Measurements from ENCODE around the gene MBD3L5. TPM values are rescaled to one million over a fixed set of nuclear protein-coding genes. Genes with fewer than 3 reads are reported as not detected.
"Not testable (repeated sequence)": the region's sequence is repeated elsewhere in the genome, so short reads cannot be mapped to it uniquely, and the experiment has no call there.

MBD3L5 gene
- not detected for total RNA-seq
- total RNA-seq, result 0 reads per million in 2 donors

GRCh38 chr19:7030278-7030677 is at the start of gene MBD3L5:
Gene MBD3L5, plus strand, starts transcription at chr19:7030578. Its CDS starts 34 bp downstream, at chr19:7030612.
- H3K4me1 Mint-ChIP-seq; H3K36me3 Mint-ChIP-seq (ENCODE audit: low read depth); H3K27me3 Mint-ChIP-seq; H3K27ac Mint-ChIP-seq; ATAC-seq; DNase-seq; H3K9me3 ChIP-seq (ENCODE audit: control insufficient read depth, low read length, poor library complexity, severe bottlenecking); H3K4me3 Mint-ChIP-seq: not testable (repeated sequence)

DNA sequence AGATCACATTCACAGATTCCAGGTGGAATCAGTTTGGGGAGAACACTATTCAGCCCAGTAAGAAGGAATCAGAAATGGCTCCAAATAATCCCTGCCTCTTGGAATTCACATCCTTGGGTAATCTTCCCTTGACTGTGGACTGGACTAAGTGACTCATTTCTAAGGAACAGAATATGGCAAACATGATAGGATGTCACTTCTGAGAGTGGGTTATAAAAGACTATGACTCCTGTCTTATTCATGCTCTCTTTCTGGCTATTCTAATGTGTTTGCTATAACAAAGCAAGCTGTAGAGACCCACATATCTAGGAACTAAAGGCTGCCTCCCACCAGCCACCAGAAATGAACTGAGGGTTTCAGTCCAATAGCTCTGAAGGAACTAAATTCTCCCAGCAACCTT is 46.9 kb upstream of the MBD3L5 start:
- no peak for DNase-seq
- H3K27me3 Mint-ChIP-seq, result no peaks in the 10 kb centered on the region
- no peak for ATAC-seq
- H3K4me3 Mint-ChIP-seq, result no peak overlapping the region
- H3K9me3 ChIP-seq (ENCODE audit: control insufficient read depth, low read length, poor library complexity, severe bottlenecking), result no peaks in the 10 kb centered on the region
- no peak overlapping the region for H3K27ac Mint-ChIP-seq
- no peaks in the 10 kb centered on the region for H3K4me1 Mint-ChIP-seq
- H3K36me3 Mint-ChIP-seq (ENCODE audit: low read depth), result no peaks in the 10 kb centered on the region

DNA sequence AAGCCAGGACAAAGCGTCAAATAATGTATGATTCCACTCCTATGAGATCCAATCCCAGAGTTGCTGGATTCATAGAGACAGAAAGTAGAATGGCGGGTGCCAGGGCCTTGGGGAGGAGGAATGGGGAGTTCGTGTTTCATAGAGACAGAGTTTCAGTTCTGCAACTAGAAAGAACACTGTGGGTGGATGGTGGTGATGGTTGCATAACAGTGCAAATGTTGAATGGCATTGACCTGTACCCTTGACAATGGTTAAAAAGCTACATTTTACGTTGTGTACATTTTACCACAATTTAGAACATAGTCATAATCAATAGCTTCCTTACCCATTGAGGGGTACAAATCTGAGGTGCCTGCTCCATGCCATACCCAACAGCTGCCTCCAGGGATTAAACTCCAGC is 42.5 kb upstream of the MBD3L5 start:
- H3K4me1 Mint-ChIP-seq, result no peaks in the 10 kb centered on the region
- no peaks in the 10 kb centered on the region for H3K27me3 Mint-ChIP-seq
- no peak for DNase-seq
- no peak overlapping the region for H3K4me3 Mint-ChIP-seq
- H3K36me3 Mint-ChIP-seq (ENCODE audit: low read depth), result no peaks in the 10 kb centered on the region
- no peak for ATAC-seq
- H3K27ac Mint-ChIP-seq, result no peak overlapping the region
- no peaks in the 10 kb centered on the region for H3K9me3 ChIP-seq (ENCODE audit: control insufficient read depth, low read length, poor library complexity, severe bottlenecking)

DNA sequence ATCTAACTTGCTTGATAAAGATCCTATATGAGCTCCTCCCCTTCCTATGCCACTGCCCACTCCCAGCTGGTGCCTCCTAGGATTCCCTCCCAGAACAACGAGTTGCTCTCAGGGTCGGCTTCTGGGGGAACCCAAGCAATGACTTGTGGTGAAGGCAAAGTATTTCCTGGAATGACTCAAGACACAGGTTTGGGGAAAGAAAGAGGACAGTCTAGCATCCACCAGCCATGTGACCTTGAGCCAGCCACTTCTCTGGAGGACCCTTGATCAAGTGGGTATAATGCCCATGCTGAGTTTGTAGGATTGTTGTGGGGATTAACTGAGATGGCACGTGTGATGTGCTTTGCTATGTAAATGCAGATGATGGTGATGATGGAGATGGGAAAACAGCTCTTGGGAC is 42.1 kb upstream of the MBD3L5 start:
- Mint-ChIP-seq H3K4me3 (no peak overlapping the region), H3K27me3 (no peaks in the 10 kb centered on the region), H3K27ac (no peak overlapping the region), H3K4me1 (no peaks in the 10 kb centered on the region), H3K36me3 (ENCODE audit: low read depth) (no peaks in the 10 kb centered on the region)
- DNase-seq (no peak), ATAC-seq (no peak)
- no peaks in the 10 kb centered on the region for H3K9me3 ChIP-seq (ENCODE audit: control insufficient read depth, low read length, poor library complexity, severe bottlenecking)

- peaks cover 3% of the 10 kb centered on the region for H3K4me1 Mint-ChIP-seq
- H3K27ac Mint-ChIP-seq, result no peak overlapping the region
- H3K36me3 Mint-ChIP-seq (ENCODE audit: low read depth), result no peaks in the 10 kb centered on the region
- no peaks in the 10 kb centered on the region for H3K27me3 Mint-ChIP-seq
- ATAC-seq (no peak), DNase-seq (no peak)
- no peaks in the 10 kb centered on the region for H3K9me3 ChIP-seq (ENCODE audit: control insufficient read depth, low read length, poor library complexity, severe bottlenecking)
- no peak overlapping the region for H3K4me3 Mint-ChIP-seq
Measured at GRCh38 chr19:6995054-6995453, 35.3 kb upstream of the MBD3L5 start.

GRCh38 chr19:6996810-6997209 is 33.6 kb upstream of the MBD3L5 start:
- H3K27me3 Mint-ChIP-seq, result no peaks in the 10 kb centered on the region
- no peak overlapping the region for H3K4me3 Mint-ChIP-seq
- no peaks in the 10 kb centered on the region for H3K36me3 Mint-ChIP-seq (ENCODE audit: low read depth)
- DNase-seq (no peak), ATAC-seq (no peak)
- no peak overlapping the region for H3K27ac Mint-ChIP-seq
- H3K4me1 Mint-ChIP-seq, result peaks cover 3% of the 10 kb centered on the region
- H3K9me3 ChIP-seq (ENCODE audit: control insufficient read depth, low read length, poor library complexity, severe bottlenecking), result no peaks in the 10 kb centered on the region

DNA sequence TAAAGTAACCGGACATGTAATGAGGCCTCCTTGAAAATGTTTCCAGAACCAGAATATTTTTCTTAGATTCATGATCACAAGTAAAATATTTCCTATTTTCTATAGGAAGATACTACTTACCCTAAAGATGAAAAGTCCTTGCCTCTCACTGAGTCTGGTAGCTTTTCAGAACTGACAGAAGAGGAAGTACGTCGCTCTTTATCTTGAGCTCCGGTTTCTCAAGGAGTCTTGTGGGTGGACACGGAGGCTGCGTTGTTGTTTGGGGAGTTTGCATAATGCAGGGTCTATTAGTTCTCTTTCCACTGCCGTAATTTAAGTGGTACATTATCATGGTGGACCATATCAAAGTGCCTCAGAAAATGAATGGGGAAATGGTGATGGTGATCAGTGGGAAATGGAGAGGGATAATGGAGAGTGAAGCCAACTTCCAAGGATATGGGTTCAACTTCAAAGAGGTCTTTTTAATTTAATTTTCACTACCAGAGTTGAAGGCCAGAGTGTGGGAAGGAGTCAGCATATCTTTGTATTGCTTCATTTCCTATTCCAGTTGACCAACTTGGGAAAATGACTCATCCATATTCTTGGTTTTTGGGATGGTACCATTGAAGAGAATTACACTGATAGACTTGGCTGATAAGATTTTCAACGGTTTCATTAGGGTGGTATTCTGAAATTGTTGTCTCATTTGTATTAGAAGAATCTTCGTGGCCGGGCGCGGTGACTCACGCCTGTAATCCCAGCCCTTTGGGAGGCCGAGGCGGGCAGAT is 32.5 kb upstream of the MBD3L5 start:
- peak overlapping the region; percentile 49 for H3K27ac Mint-ChIP-seq
- H3K9me3 ChIP-seq (ENCODE audit: control insufficient read depth, low read length, poor library complexity, severe bottlenecking), result no peaks in the 10 kb centered on the region
- H3K27me3 Mint-ChIP-seq, result no peaks in the 10 kb centered on the region
- DNase-seq, result no peak
- ATAC-seq, result no peak
- H3K4me3 Mint-ChIP-seq, result peak overlapping the region; percentile 68
- no peaks in the 10 kb centered on the region for H3K36me3 Mint-ChIP-seq (ENCODE audit: low read depth)
- H3K4me1 Mint-ChIP-seq, result peaks cover 5% of the 10 kb centered on the region

DNA sequence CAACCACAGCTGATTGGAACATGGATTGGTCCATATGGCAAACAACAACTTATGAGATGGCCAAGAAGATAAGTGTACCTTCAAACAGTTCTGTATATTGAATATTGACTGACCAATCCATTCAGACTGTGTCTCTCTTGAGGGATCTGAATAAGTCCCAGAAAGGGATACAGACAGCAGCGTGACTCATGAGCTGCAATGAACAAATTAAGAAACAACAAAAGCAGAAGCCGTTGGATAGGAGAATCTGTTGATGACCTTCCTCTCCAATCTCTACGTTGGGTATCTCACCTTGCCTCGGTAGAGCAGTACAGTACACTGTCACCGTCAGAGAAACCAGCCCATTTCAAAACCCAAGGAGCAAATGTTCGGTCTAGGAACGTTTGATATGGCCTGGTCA is 30.4 kb upstream of the MBD3L5 start:
- H3K27ac Mint-ChIP-seq, result no peak overlapping the region
- no peak for ATAC-seq
- peaks cover 11% of the 10 kb centered on the region for H3K4me1 Mint-ChIP-seq
- no peak for DNase-seq
- no peaks in the 10 kb centered on the region for H3K27me3 Mint-ChIP-seq
- no peaks in the 10 kb centered on the region for H3K9me3 ChIP-seq (ENCODE audit: control insufficient read depth, low read length, poor library complexity, severe bottlenecking)
- no peaks in the 10 kb centered on the region for H3K36me3 Mint-ChIP-seq (ENCODE audit: low read depth)
- no peak overlapping the region for H3K4me3 Mint-ChIP-seq

DNA sequence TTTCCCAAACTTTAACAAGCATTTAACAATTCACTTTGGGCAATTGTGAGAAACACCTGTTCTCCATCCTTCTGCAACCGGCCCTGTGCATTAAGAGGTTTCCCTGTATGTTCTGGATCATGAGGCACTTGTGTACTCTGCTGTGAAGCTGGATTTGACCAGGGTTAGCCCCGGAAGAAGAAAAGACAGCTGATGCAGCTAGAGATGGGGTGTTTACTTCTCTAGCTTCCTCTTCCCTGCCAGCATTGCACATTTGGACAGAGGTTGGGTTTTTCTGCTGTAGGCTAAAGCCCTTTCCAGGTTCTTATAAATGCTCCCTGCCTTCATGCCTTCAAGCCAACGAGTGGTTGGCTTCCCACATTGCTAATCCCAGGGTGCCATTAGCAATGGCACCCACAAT is 30.0 kb upstream of the MBD3L5 start:
- Mint-ChIP-seq H3K4me3 (no peak overlapping the region), H3K27me3 (no peaks in the 10 kb centered on the region), H3K27ac (no peak overlapping the region), H3K4me1 (peaks cover 11% of the 10 kb centered on the region), H3K36me3 (ENCODE audit: low read depth) (no peaks in the 10 kb centered on the region)
- no peak for DNase-seq
- ATAC-seq, result no peak
- no peaks in the 10 kb centered on the region for H3K9me3 ChIP-seq (ENCODE audit: control insufficient read depth, low read length, poor library complexity, severe bottlenecking)

DNA sequence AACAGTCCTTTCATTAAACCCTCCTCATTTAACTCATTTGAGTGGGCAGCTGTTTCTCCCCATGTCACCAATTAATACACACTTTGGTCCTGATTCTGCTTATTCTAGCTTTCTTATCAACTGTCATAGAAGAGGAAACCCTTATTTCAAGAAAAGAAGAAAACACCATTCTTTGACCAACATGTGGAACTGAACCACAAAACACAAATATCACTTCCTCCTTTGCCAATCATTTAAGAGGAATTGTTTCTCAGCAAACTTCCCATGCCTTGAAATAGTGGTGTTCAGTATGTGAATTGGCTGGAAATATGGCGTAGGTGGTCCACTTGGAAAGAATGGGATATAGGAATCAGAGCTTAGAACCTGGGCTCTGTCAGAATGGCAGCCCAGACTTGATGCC is 29.6 kb upstream of the MBD3L5 start:
- H3K4me1 Mint-ChIP-seq, result peaks cover 11% of the 10 kb centered on the region
- no peak for ATAC-seq
- no peak overlapping the region for H3K4me3 Mint-ChIP-seq

GRCh38 chr19:7004313-7004931 is 26.0 kb upstream of the MBD3L5 start:
- no peaks in the 10 kb centered on the region for H3K27me3 Mint-ChIP-seq
- H3K4me1 Mint-ChIP-seq, result peaks cover 23% of the 10 kb centered on the region
- no peaks in the 10 kb centered on the region for H3K9me3 ChIP-seq (ENCODE audit: control insufficient read depth, low read length, poor library complexity, severe bottlenecking)
- H3K36me3 Mint-ChIP-seq (ENCODE audit: low read depth), result no peaks in the 10 kb centered on the region
- DNase-seq, result no peak
- H3K4me3 Mint-ChIP-seq, result no peak overlapping the region
- H3K27ac Mint-ChIP-seq, result no peak overlapping the region
- ATAC-seq, result peak; percentile 71

More for the DNA sequence above, 29.6 kb upstream of the MBD3L5 start:
- DNase-seq, result no peak
- no peaks in the 10 kb centered on the region for H3K27me3 Mint-ChIP-seq
- no peaks in the 10 kb centered on the region for H3K36me3 Mint-ChIP-seq (ENCODE audit: low read depth)
- no peak overlapping the region for H3K27ac Mint-ChIP-seq
- H3K9me3 ChIP-seq (ENCODE audit: control insufficient read depth, low read length, poor library complexity, severe bottlenecking), result no peaks in the 10 kb centered on the region

- Mint-ChIP-seq H3K36me3 (ENCODE audit: low read depth) (no peaks in the 10 kb centered on the region), H3K27me3 (no peaks in the 10 kb centered on the region), H3K4me1 (peaks cover 33% of the 10 kb centered on the region), H3K27ac (no peak overlapping the region), H3K4me3 (no peak overlapping the region)
- DNase-seq, result no peak
- H3K9me3 ChIP-seq (ENCODE audit: control insufficient read depth, low read length, poor library complexity, severe bottlenecking), result no peaks in the 10 kb centered on the region
- ATAC-seq, result no peak
Measured at GRCh38 chr19:7006135-7006704, 24.2 kb upstream of the MBD3L5 start.

- H3K9me3 ChIP-seq (ENCODE audit: control insufficient read depth, low read length, poor library complexity, severe bottlenecking), result no peaks in the 10 kb centered on the region
- H3K4me1 Mint-ChIP-seq, result peaks cover 32% of the 10 kb centered on the region
- H3K4me3 Mint-ChIP-seq, result no peak overlapping the region
- ATAC-seq, result no peak
- no peak overlapping the region for H3K27ac Mint-ChIP-seq
- DNase-seq, result no peak
- H3K27me3 Mint-ChIP-seq, result no peaks in the 10 kb centered on the region
- H3K36me3 Mint-ChIP-seq (ENCODE audit: low read depth), result no peaks in the 10 kb centered on the region
Measured at GRCh38 chr19:7007859-7008258, 22.5 kb upstream of the MBD3L5 start.

Data from T-helper 17 cell (primary cell).